HepG2 (cell line): ENCODE data around the gene OVOL3. TPM values are rescaled to one million over a fixed set of nuclear protein-coding genes. Genes with fewer than 3 reads are reported as not detected.

ENCODE experiments used
- ETS1 ChIP-seq: sonication (generic); formaldehyde crosslinking; IDR thresholded peaks from 2 replicates; pipeline ENCODE4 v1.4.0; 2020; ENCODE audit warnings: missing genetic modification reagents
- FOXA1 ChIP-seq, 2 experiments: fragments of 450-650 bp in 1 of 2; sonication (generic) in 1 of 2; formaldehyde crosslinking in 1 of 2; IDR thresholded peaks; 2 replicates each; pipeline versions ENCODE4 v1.4.0 to v1.6.1; 2016 to 2020; ENCODE audit warnings: missing genetic modification reagents in 1 of 2
- NFRKB ChIP-seq: fragments of 450-650 bp; IDR thresholded peaks from 2 replicates; pipeline ENCODE4 v1.6.1; 2017
- RBM22 ChIP-seq: fragments of 200-400 bp; formaldehyde crosslinking; optimal IDR thresholded peaks from 2 replicates; pipeline ENCODE3; 2017; ENCODE audit warnings: mild to moderate bottlenecking, low read length, moderate library complexity
- ZNF121 ChIP-seq: sonication (generic); formaldehyde crosslinking; IDR thresholded peaks from 2 replicates; pipeline ENCODE4 v1.5.0; 2020; ENCODE audit warnings: mild to moderate bottlenecking, missing genetic modification reagents
- ZSCAN31 ChIP-seq: sonication (generic); formaldehyde crosslinking; IDR thresholded peaks from 2 replicates; pipeline ENCODE4 v1.5.0; 2020; ENCODE audit warnings: low read depth, mild to moderate bottlenecking, missing genetic modification reagents
- polyA plus RNA-seq, 8 experiments: library from polyadenylated mRNA; depleted of rRNA in 3 of 8; stranded (reverse) in 7 of 8; unstranded in 1 of 8; fragments of >200 nt; fragmentation: Illumina TruSeq in 4 of 8; extraction: Trizol in 4 of 8; gene quantifications; 2 replicates each; pipeline versions ENCODE4 v1.2.1 to v1.2.3, GENCODE V29; 2011 to 2016; ENCODE audit warnings: low read depth in 4 of 8, missing spikeins in 1 of 8, mixed read lengths in 1 of 8; ENCODE audit not compliant: insufficient read depth in 1 of 8
- total RNA-seq, 5 experiments: library from RNA; depleted of rRNA; stranded (reverse); fragments of >200 nt; fragmentation: Illumina TruSeq; extraction: Trizol; gene quantifications; 2 replicates each; pipeline ENCODE4 v1.2.3, GENCODE V29; 2016; ENCODE audit warnings: low read depth in 1 of 5
- TF ChIP-seq, protein P1 (sequence below): sonication (generic); formaldehyde crosslinking; IDR thresholded peaks from 2 replicates; pipeline ENCODE4 v1.4.0; 2020; ENCODE audit warnings: missing genetic modification reagents, borderline replicate concordance
- TF ChIP-seq, protein P2 (sequence below), 2 experiments: IDR thresholded peaks; 2 replicates each; pipeline ENCODE4 v1.6.1; 2011 to 2012; ENCODE audit warnings: low read length in 2 of 2, borderline replicate concordance in 1 of 2, low read depth in 1 of 2, mild to moderate bottlenecking in 1 of 2, moderate library complexity in 1 of 2
- TF ChIP-seq, protein P3 (sequence below): sonication (generic); formaldehyde crosslinking; IDR thresholded peaks from one replicate; pipeline ENCODE4 v1.5.1; 2020; ENCODE audit warnings: mild to moderate bottlenecking, missing genetic modification reagents; ENCODE audit errors: not compliant biosample characterization

Gene OVOL3
- total and polyA plus RNA-seq, 2 of the 13 experiments (the other 11 are each of a cell fraction or from before 2014, with no cell fraction given): not detected

DNA sequence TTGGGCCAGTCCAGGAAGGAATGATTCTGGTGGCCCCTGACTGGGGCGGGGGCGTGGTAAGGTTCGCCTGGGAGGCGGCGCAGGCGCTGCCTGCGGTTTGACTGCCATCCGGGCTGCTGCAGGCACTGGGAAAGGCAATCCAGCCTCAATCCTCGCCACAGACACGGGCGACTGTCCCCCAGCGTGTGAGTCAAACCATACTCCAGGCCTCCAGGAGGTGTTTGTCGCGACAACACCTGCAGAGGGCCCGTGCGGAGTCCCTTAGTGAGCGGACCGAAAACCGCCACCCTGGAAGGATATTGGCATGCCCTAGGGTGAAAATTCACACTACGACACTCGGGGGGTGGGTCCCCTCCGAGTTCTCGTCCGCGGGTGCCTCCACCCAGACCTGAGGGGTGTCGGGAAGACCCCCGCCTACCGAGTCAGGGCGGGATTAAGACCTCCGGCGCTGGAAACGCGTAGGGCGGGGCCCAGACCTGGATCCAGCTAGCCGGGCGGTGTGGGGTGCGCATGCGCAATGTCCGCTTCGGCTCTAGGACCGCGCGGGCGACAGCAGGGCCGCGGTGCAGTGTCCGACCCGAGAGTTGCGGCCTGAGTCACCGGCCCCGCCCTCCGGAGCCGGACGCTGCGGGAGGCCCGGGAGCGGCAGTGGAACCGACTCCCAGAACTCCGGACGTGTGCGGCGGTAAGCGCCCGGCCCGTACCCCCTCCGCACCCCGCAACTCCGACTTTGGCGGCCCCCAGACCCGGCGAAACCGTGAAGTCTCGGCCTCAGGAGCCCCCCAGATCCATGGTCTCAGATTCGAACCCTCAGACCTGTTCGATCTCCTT, 28.7 kb downstream of the OVOL3 start, which contains the start of gene CAPNS1 (continued):
- TF ChIP-seq ETS1 (CRISPR knock-in tag) (no peak), FOXA1 (IDR thresholded peaks at IDR 0.05) (no peak), FOXA1 (CRISPR knock-in tag; IDR thresholded peaks at IDR 0.05) (no peak), ZNF121 (CRISPR knock-in tag) (no peak), NFRKB (no peak), ZSCAN31 (CRISPR knock-in tag) (no peak; the same call in 1 of the 2 replicates), RBM22 (no peak)
- TF ChIP-seq, protein P1, sequence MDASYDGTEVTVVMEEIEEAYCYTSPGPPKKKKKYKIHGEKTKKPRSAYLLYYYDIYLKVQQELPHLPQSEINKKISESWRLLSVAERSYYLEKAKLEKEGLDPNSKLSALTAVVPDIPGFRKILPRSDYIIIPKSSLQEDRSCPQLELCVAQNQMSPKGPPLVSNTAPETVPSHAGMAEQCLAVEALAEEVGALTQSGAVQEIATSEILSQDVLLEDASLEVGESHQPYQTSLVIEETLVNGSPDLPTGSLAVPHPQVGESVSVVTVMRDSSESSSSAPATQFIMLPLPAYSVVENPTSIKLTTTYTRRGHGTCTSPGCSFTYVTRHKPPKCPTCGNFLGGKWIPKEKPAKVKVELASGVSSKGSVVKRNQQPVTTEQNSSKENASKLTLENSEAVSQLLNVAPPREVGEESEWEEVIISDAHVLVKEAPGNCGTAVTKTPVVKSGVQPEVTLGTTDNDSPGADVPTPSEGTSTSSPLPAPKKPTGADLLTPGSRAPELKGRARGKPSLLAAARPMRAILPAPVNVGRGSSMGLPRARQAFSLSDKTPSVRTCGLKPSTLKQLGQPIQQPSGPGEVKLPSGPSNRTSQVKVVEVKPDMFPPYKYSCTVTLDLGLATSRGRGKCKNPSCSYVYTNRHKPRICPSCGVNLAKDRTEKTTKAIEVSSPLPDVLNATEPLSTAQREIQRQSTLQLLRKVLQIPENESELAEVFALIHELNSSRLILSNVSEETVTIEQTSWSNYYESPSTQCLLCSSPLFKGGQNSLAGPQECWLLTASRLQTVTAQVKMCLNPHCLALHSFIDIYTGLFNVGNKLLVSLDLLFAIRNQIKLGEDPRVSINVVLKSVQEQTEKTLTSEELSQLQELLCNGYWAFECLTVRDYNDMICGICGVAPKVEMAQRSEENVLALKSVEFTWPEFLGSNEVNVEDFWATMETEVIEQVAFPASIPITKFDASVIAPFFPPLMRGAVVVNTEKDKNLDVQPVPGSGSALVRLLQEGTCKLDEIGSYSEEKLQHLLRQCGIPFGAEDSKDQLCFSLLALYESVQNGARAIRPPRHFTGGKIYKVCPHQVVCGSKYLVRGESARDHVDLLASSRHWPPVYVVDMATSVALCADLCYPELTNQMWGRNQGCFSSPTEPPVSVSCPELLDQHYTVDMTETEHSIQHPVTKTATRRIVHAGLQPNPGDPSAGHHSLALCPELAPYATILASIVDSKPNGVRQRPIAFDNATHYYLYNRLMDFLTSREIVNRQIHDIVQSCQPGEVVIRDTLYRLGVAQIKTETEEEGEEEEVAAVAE: peak; percentile 49; the same call in 1 of the 2 replicates
- TF ChIP-seq, protein P2, sequence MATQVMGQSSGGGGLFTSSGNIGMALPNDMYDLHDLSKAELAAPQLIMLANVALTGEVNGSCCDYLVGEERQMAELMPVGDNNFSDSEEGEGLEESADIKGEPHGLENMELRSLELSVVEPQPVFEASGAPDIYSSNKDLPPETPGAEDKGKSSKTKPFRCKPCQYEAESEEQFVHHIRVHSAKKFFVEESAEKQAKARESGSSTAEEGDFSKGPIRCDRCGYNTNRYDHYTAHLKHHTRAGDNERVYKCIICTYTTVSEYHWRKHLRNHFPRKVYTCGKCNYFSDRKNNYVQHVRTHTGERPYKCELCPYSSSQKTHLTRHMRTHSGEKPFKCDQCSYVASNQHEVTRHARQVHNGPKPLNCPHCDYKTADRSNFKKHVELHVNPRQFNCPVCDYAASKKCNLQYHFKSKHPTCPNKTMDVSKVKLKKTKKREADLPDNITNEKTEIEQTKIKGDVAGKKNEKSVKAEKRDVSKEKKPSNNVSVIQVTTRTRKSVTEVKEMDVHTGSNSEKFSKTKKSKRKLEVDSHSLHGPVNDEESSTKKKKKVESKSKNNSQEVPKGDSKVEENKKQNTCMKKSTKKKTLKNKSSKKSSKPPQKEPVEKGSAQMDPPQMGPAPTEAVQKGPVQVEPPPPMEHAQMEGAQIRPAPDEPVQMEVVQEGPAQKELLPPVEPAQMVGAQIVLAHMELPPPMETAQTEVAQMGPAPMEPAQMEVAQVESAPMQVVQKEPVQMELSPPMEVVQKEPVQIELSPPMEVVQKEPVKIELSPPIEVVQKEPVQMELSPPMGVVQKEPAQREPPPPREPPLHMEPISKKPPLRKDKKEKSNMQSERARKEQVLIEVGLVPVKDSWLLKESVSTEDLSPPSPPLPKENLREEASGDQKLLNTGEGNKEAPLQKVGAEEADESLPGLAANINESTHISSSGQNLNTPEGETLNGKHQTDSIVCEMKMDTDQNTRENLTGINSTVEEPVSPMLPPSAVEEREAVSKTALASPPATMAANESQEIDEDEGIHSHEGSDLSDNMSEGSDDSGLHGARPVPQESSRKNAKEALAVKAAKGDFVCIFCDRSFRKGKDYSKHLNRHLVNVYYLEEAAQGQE (IDR thresholded peaks at IDR 0.05; ENCODE audit: borderline replicate concordance in 1 of 2, low read depth in 1 of 2, low read length in 2 of 2): no peak; a peak in 1 of 4 replicates
- TF ChIP-seq, protein P3, sequence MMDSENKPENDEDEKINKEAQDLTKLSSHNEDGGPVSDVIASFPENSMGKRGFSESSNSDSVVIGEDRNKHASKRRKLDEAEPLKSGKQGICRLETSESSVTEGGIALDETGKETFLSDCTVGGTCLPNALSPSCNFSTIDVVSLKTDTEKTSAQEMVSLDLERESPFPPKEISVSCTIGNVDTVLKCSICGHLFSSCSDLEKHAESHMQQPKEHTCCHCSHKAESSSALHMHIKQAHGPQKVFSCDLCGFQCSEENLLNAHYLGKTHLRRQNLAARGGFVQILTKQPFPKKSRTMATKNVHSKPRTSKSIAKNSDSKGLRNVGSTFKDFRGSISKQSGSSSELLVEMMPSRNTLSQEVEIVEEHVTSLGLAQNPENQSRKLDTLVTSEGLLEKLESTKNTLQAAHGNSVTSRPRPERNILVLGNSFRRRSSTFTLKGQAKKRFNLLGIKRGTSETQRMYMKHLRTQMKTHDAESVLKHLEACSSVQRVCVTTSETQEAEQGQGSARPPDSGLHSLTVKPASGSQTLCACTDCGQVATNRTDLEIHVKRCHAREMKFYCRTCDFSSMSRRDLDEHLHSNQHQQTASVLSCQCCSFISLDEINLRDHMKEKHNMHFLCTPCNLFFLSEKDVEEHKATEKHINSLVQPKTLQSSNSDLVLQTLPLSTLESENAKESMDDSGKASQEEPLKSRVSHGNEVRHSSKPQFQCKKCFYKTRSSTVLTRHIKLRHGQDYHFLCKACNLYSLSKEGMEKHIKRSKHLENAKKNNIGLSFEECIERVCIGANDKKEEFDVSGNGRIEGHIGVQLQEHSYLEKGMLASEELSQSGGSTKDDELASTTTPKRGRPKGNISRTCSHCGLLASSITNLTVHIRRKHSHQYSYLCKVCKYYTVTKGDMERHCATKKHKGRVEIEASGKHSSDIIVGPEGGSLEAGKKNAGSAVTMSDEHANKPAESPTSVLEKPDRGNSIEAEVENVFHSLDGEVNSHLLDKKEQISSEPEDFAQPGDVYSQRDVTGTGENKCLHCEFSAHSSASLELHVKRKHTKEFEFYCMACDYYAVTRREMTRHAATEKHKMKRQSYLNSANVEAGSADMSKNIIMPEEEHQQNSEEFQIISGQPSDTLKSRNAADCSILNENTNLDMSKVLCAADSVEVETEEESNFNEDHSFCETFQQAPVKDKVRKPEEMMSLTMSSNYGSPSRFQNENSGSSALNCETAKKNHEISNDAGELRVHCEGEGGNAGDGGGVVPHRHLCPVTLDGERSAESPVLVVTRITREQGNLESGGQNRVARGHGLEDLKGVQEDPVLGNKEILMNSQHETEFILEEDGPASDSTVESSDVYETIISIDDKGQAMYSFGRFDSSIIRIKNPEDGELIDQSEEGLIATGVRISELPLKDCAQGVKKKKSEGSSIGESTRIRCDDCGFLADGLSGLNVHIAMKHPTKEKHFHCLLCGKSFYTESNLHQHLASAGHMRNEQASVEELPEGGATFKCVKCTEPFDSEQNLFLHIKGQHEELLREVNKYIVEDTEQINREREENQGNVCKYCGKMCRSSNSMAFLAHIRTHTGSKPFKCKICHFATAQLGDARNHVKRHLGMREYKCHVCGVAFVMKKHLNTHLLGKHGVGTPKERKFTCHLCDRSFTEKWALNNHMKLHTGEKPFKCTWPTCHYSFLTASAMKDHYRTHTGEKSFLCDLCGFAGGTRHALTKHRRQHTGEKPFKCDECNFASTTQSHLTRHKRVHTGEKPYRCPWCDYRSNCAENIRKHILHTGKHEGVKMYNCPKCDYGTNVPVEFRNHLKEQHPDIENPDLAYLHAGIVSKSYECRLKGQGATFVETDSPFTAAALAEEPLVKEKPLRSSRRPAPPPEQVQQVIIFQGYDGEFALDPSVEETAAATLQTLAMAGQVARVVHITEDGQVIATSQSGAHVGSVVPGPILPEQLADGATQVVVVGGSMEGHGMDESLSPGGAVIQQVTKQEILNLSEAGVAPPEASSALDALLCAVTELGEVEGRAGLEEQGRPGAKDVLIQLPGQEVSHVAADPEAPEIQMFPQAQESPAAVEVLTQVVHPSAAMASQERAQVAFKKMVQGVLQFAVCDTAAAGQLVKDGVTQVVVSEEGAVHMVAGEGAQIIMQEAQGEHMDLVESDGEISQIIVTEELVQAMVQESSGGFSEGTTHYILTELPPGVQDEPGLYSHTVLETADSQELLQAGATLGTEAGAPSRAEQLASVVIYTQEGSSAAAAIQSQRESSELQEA (CRISPR knock-in tag): no peak
